ENCODE results near the gene ISM2.

ISM2 gene

DNA sequence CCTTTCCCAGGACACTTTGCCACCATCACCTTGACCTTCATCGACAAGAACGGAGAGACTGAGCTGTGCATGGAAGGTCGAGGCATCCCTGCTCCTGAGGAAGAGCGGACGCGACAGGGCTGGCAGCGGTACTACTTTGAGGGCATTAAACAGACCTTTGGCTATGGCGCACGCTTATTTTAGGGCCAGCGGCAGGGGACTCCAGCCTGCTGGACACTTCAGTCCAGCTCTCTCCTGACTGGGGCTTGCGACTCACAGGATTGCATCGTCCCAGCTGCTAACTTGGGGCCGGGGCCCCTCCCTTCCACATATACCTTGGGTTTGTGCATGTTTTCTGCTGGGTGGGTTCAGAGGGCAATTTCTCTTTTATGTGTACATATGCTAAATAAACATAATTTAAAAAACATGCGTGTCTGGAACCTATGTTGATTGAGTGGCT is 29.5 kb downstream of the ISM2 start:
- no peak for DNase-seq (ENCODE audit: low read depth in 2 of 2)

DNA sequence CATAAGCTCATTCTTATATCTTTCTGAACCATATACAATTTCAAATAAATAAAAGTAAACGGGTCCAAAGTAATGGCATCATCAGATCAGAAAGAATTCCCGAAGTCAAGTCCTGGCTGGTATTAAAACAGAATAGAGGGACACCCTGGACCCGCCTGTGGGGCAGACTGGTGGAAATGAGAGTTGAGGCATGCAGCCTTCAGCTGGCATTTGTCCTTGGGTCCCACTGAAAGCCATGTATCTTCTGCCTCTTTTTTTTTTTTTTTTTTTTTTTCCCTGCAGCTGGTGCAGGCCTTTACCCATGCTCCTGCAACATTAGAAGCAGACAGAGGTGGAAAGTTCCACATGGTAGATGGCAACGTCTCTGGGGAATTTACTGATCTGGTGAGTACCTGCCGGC is 30.8 kb downstream of the ISM2 start:
- no peak for DNase-seq (ENCODE audit: low read depth in 2 of 2)

GRCh38 chr14:77459072-77459723 is 39.4 kb downstream of the ISM2 start:
- DNase-seq (ENCODE audit: low read depth in 2 of 2) = peak; percentile 58 to 70

DNA sequence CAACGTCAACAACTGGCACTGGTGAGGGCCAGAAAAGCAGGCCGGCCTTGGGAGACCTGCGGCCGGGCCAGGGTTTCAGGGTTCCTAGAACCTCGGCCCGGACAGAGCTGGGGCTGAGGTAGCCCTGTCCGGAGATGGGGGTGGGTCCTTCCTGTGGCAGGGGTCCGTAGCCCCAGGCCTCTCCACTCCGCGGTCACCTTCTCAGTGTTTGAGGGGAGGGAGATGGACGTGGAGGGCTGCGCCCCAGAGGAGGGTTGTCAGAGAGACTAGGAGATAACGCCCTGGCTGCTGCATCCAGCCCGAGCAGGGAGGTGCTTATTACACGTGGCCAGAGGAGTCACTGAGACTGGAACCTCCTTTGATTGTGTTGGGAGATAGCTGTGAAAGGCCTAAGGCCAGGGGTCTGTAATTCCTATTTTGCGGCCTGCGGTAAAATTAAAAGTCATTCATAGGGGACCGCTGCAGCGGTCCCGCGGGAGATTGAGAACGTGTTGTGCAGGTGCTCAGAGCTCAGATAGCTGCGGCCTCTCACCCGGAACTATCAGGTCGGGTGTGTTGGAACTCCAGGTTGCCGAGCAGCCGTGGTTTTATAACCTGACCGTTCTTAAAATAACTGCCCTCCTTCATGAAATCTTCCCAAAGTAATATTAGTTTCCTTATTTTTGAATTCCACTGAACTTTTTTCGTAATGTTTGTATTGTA is 40.2 kb downstream of the ISM2 start:
- peak; percentile 10 to 28 for DNase-seq (ENCODE audit: low read depth in 2 of 2)

- peak; percentile 88 to 93 for DNase-seq (ENCODE audit: low read depth in 2 of 2)
Observed at GRCh38 chr14:77457522-77458248, 40.9 kb downstream of the ISM2 start, which contains the start of the genes AHSA1 and VIPAS39. Gene AHSA1, plus strand, starts transcription at chr14:77458093. Its CDS starts 97 bp downstream, at chr14:77458190. Gene VIPAS39, minus strand, starts transcription at chr14:77457601. Its CDS starts 3,499 bp downstream, at chr14:77454102.

GRCh38 chr14:77457115-77457521 is 41.5 kb downstream of the ISM2 start:
- no peak for DNase-seq (ENCODE audit: low read depth in 2 of 2)

DNA sequence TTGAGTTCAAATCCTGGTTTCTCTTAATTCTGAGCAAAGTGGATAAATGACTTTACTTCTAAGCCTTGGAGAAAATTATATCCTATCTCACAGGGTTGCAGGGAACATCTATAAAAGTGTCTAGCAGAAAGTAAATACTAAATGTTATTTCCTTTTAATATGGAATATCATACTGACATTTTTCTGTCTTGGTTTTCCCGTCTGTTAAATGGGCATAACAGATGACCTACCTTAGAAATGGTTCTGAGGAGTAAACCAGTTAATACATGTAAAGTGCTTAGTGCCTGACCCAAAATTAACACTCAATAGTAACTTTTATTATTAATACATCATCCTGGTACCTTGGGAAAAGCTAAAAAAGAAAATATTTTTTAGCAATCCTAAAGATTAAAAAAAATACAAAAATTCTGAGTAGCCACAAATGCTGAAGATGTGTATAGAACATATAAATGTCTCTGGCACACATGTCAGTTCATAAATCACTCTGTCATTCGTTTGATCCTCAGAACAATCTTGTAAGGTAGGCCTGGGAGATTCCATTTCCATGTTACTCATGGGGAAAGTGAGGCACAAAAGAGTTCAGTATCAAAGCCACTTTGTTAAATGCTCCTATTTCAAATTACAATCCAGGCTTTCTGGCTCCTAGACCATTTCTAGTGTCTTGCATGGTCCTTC is 42.5 kb downstream of the ISM2 start:
- DNase-seq (ENCODE audit: low read depth in 2 of 2) = no peak

GRCh38 chr14:77442196-77442595 is 56.4 kb downstream of the ISM2 start:
- DNase-seq (ENCODE audit: low read depth in 2 of 2) = no peak

DNA sequence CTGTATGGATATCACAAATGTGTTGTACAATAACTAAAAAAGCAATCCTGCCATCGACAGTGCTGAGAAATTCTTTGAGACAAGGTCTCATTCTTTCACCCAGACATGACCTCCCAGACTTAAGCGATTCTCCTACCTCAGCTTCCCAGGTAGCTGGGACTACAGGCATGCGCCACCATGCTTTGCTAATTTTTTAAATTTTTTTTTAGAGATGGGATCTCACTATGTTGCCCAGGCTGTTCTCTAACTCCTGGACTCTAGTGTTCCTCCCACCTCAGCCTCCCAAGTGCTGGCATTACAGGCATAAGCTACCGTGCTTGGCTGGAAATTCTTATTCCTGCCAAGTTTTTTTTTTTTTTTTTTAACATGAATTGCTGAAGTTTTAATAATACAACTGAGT is 58.8 kb downstream of the ISM2 start:
- DNase-seq (ENCODE audit: low read depth in 2 of 2) = no peak

DNA sequence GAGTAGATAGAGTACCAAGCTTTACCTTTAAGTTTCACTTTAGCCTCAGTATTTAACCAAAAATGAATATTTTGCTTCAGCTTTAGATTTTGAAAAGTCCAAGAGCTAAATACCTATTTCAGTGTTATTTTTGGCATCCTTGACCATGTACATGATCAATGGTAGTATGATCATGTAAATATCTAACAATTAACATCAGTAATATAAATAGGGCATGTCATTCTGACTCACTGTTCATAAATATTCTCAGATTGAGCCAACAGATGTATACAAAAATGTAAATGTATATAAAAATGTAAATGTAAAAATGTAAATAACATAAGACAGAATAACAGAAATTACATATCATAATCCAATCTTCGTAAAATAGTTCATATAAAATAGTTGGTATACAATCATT is 60.0 kb downstream of the ISM2 start:
- no peak for DNase-seq (ENCODE audit: low read depth in 2 of 2)

DNA sequence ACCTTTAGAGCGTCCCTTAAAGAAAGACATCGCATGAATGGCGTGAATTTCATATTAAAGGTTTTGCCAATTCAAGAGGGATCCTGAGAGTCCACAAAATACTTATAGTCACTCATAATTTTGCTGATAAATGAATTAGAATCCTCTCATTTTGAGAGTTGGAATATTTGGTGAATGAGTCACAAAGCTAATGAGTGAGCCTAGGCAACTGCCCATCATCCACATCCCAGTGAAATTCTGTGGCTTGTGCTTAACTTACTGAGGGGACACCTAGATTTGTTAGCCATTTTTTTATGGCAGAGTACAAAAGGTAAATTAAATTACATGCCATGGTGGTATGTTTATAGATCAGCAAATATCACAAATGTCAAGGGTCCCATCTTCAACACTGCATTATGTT is 62.6 kb downstream of the ISM2 start:
- DNase-seq (ENCODE audit: low read depth in 2 of 2) = no peak

GRCh38 chr14:77426396-77426795 is 72.2 kb downstream of the ISM2 start:
- DNase-seq (ENCODE audit: low read depth in 2 of 2) = no peak

DNA sequence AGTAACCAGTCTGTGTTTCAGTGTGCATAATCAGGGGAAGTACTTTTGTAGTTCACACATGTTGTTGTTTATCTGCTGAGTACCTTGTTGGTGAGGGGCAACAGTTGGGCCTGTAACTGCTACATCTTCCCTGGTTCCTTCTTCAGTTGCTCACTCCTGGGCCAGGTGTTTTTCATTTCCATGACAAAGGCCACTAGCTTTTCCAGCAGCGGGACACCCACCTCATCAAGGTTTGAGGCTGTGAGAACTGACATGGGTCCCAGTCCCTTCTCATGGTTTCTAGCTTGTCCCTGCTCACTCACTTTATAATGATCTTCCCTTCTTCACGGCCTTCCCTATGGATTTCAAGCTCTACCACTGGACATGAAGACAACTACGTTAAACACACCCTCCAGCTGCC is 73.8 kb downstream of the ISM2 start:
- no peak for DNase-seq (ENCODE audit: low read depth in 2 of 2)

Data from stimulated activated CD4-positive, alpha-beta T cell treated with anti-CD3 and anti-CD28 coated beads, Interleukin-15, amount 100 ng/mL, for 48 hours (primary cell).